RPMI7951 (cell line): ENCODE measurements around the gene DPEP1. TPM values are rescaled to one million over a fixed set of nuclear protein-coding genes. Genes with fewer than 3 reads are reported as not detected.

ENCODE experiments used
- DNase-seq: peaks from one replicate; pipeline ENCODE4 v3.0.0-alpha.2; 2012; ENCODE audit warnings: low read depth
- total RNA-seq: library from RNA; depleted of rRNA; stranded (reverse); fragments of >200 nt; shearing (Covaris generic); gene quantifications from 2 replicates; pipeline ENCODE4 v1.2.3, GENCODE V29; 2014; rRNA removed

Gene DPEP1
- total RNA-seq, 1 experiment from 2014 or later: 0.24 TPM

- peak; percentile 83 for DNase-seq
Observed at GRCh38 chr16:89686520-89687091, 73.2 kb downstream of the DPEP1 start, which contains the start of gene CDK10. TSS of gene CDK10 (plus strand) at chr16:89686689. CDS start at chr16:89686711, 22 bp downstream.

GRCh38 chr16:89687092-89687940 is 73.9 kb downstream of the DPEP1 start:
- DNase-seq: peak; percentile 50

Other genes with a start within 250 kb of the DPEP1 start
- gene ANKRD11, start 123.1 kb upstream of the DPEP1 start, total RNA-seq: 31.2 and 38.4 TPM in 2 replicates
- 50.3 and 79.9 TPM in 2 replicates for gene SPG7, start 105.2 kb upstream of the DPEP1 start, total RNA-seq
- 2,032 and 3,331 TPM in 2 replicates for gene RPL13, start 53.0 kb upstream of the DPEP1 start, total RNA-seq
- 1.3 and 2.6 TPM in 2 replicates for gene CPNE7, start 37.9 kb upstream of the DPEP1 start, total RNA-seq
- 115 and 120 TPM in 2 replicates for gene CHMP1A, start 44.1 kb downstream of the DPEP1 start, total RNA-seq
- 5.5 and 9.6 TPM in 2 replicates for gene SPATA33, start 44.2 kb downstream of the DPEP1 start, total RNA-seq
- 24.5 and 29.0 TPM in 2 replicates for gene CDK10, start 73.0 kb downstream of the DPEP1 start, total RNA-seq
- gene SPATA2L, start 88.1 kb downstream of the DPEP1 start, total RNA-seq: 9.5 and 15.1 TPM in 2 replicates
- 2.8 and 3.5 TPM in 2 replicates for gene VPS9D1, start 107.3 kb downstream of the DPEP1 start, total RNA-seq
- gene ZNF276, start 107.9 kb downstream of the DPEP1 start, total RNA-seq: 6.8 and 11.4 TPM in 2 replicates
- 28.2 and 33.5 TPM in 2 replicates for gene FANCA, start 203.0 kb downstream of the DPEP1 start, total RNA-seq
- 1.8 and 3.3 TPM in 2 replicates for gene SPIRE2, start 214.8 kb downstream of the DPEP1 start, total RNA-seq